Measurements from ENCODE around the gene PLXDC1.

DNA sequence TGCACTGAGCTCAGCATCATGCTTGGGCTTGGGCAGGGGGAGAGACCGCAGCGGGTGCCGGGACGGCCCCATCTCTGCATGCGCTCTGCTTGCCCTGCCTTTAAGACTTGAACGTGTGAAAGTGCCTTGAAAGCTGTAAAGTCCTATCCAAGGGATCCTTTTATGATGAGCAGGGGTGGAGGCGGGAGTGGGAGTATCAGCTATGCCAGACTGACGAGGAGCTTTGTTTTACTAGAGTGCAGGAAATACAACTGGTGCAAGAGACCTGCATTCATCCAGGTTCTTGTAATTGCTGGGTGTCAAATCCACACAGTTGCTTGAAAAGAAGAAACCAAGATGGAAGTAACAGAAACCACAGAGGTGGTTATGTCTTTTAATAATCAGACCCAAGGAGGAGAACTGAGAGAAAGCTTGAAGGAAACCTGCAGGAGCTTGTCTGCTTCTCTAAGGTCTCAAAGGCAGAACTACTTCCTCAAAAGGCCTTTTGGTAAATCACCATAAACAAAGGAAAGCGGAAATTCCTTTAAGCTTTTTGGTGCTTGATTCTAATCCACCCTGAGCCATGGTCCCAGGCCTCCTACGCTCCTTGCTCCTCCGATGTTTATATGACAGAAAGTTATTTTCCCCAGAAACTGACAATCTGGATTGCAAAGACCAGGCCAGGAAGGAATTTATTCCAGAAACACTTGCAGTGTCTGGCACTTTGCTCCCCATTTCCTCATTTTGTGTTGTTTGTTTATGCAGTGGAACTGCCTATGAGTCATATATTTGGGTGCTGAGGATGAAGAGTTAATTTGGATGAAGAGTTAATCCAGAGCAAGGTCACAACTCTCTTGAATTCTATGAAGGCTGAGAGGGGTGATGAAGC, 132.9 kb downstream of the PLXDC1 start:
- TF ChIP-seq CTCF (IDR thresholded peaks at IDR 0.05), result no peak
- TF ChIP-seq POLR2A (IDR thresholded peaks at IDR 0.05), result no peak
